H9 (cell line): ENCODE data around the gene ZNF593. TPM values are rescaled to one million over a fixed set of nuclear protein-coding genes. Genes with fewer than 3 reads are reported as not detected.

ENCODE experiments used
- DNase-seq: peaks from one replicate; pipeline ENCODE4 v3.0.0-alpha.2; 2017
- H2AFZ ChIP-seq: one replicate; pipeline ENCODE4 v1.6.1; 2013; ENCODE audit warnings: mild to moderate bottlenecking, low read length, control low read depth, moderate library complexity
- H2AK5ac ChIP-seq: 2 replicates; pipeline ENCODE4 v1.6.1; 2013; ENCODE audit warnings: low read length, control low read depth, mixed read lengths; ENCODE audit not compliant: insufficient read length
- H2BK120ac ChIP-seq: one replicate; pipeline ENCODE4 v1.6.1; 2013; ENCODE audit warnings: low read depth, mild to moderate bottlenecking, low read length, control low read depth, inconsistent platforms; ENCODE audit not compliant: poor library complexity, severe bottlenecking
- H2BK12ac ChIP-seq: 2 replicates; pipeline ENCODE4 v1.6.1; 2013; ENCODE audit warnings: low read length, control low read depth, mixed read lengths, low read depth; ENCODE audit not compliant: insufficient read length
- H2BK15ac ChIP-seq: 2 replicates; pipeline ENCODE4 v1.6.1; 2013; ENCODE audit warnings: low read depth, low read length, control low read depth
- H2BK20ac ChIP-seq: one replicate; pipeline ENCODE4 v1.6.1; 2013; ENCODE audit warnings: low read depth, mild to moderate bottlenecking, low read length, control low read depth, inconsistent platforms; ENCODE audit not compliant: poor library complexity, severe bottlenecking
- H2BK5ac ChIP-seq: 2 replicates; pipeline ENCODE4 v1.6.1; 2013; ENCODE audit warnings: low read length, control low read depth, mixed read lengths; ENCODE audit not compliant: insufficient read length
- H3K14ac ChIP-seq: 2 replicates; pipeline ENCODE4 v1.6.1; 2013; ENCODE audit warnings: low read length, control low read depth; ENCODE audit not compliant: insufficient read depth
- H3K18ac ChIP-seq: 2 replicates; pipeline ENCODE4 v1.6.1; 2013; ENCODE audit warnings: low read depth, mild to moderate bottlenecking, mixed read lengths, low read length, control low read depth; ENCODE audit not compliant: insufficient read length
- H3K23ac ChIP-seq: 2 replicates; pipeline ENCODE4 v1.6.1; 2013; ENCODE audit warnings: low read length, control low read depth, mixed read lengths, low read depth; ENCODE audit not compliant: insufficient read length
- H3K23me2 ChIP-seq: 2 replicates; pipeline ENCODE4 v1.6.1; 2013; ENCODE audit warnings: low read depth, mild to moderate bottlenecking, mixed read lengths, low read length, control low read depth; ENCODE audit not compliant: insufficient read length, poor library complexity, severe bottlenecking
- H3K27ac ChIP-seq: 2 replicates; pipeline ENCODE4 v1.5.1; 2013; ENCODE audit warnings: low read length, control low read depth, mixed read lengths, low read depth; ENCODE audit not compliant: insufficient read length
- H3K27me3 ChIP-seq: 2 replicates; pipeline ENCODE4 v1.6.1; 2013; ENCODE audit warnings: low read length, control low read depth, inconsistent platforms; ENCODE audit not compliant: insufficient read depth
- H3K4ac ChIP-seq: 2 replicates; pipeline ENCODE4 v1.6.1; 2013; ENCODE audit warnings: low read depth, mild to moderate bottlenecking, control low read depth, inconsistent platforms, low read length, moderate library complexity
- H3K4me1 ChIP-seq: 2 replicates; pipeline ENCODE4 v1.6.1; 2013; ENCODE audit warnings: low read length, control low read depth, inconsistent platforms; ENCODE audit not compliant: insufficient read depth
- H3K4me2 ChIP-seq: 2 replicates; pipeline ENCODE4 v1.6.1; 2013; ENCODE audit warnings: low read length, control low read depth, mixed read lengths; ENCODE audit not compliant: insufficient read length, insufficient read depth
- H3K56ac ChIP-seq: 2 replicates; pipeline ENCODE4 v1.6.1; 2013; ENCODE audit warnings: low read depth, mild to moderate bottlenecking, mixed read lengths, low read length, control low read depth; ENCODE audit not compliant: insufficient read length
- H3K79me1 ChIP-seq: 2 replicates; pipeline ENCODE4 v1.6.1; 2013; ENCODE audit warnings: low read depth, mild to moderate bottlenecking, moderate library complexity, low read length, control low read depth, inconsistent platforms; ENCODE audit not compliant: insufficient read depth, poor library complexity, severe bottlenecking
- H3K79me2 ChIP-seq: 2 replicates; pipeline ENCODE4 v1.6.1; 2013; ENCODE audit warnings: low read length, control low read depth, inconsistent platforms; ENCODE audit not compliant: insufficient read depth
- H3K9ac ChIP-seq: 2 replicates; pipeline ENCODE4 v1.6.1; 2013; ENCODE audit warnings: low read length, control low read depth, mixed read lengths; ENCODE audit not compliant: insufficient read length; ENCODE audit errors: extremely low read depth
- H3K9me3 ChIP-seq: one replicate; pipeline ENCODE4 v1.6.1; 2013; ENCODE audit warnings: low read depth, low read length, inconsistent platforms; ENCODE audit not compliant: control insufficient read depth
- H3T11ph ChIP-seq: one replicate; pipeline ENCODE4 v1.6.1; 2013; ENCODE audit warnings: mild to moderate bottlenecking, low read length, control low read depth, inconsistent platforms
- H4K20me1 ChIP-seq: one replicate; pipeline ENCODE4 v1.6.1; 2013; ENCODE audit not compliant: control insufficient read depth, insufficient read length, insufficient read depth
- H4K5ac ChIP-seq: 2 replicates; pipeline ENCODE4 v1.6.1; 2013; ENCODE audit warnings: low read depth, mild to moderate bottlenecking, mixed read lengths, low read length, control low read depth; ENCODE audit not compliant: insufficient read length
- H4K8ac ChIP-seq: replicated peaks from 2 replicates; pipeline ENCODE4 v1.6.1; 2013; ENCODE audit warnings: low read length, control low read depth, mixed read lengths, low read depth; ENCODE audit not compliant: insufficient read length
- H4K91ac ChIP-seq: 2 replicates; pipeline ENCODE4 v1.6.1; 2013; ENCODE audit warnings: low read depth, mild to moderate bottlenecking, moderate library complexity, mixed read lengths, low read length, control low read depth; ENCODE audit not compliant: insufficient read length
- H3K27ac Mint-ChIP-seq, 3 experiments: 2 replicates in 2 of 3; 3 replicates in 1 of 3; pipeline ENCODE4 v1.8.0; 2020 to 2021; ENCODE audit warnings: mixed read lengths in 3 of 3, mild to moderate bottlenecking in 1 of 3, moderate library complexity in 1 of 3
- H3K27me3 Mint-ChIP-seq: 2 replicates; pipeline ENCODE4 v1.8.0; 2021; ENCODE audit warnings: low read depth, mild to moderate bottlenecking, moderate library complexity, mixed read lengths
- H3K36me3 Mint-ChIP-seq, 3 experiments: 2 replicates in 2 of 3; 3 replicates in 1 of 3; pipeline ENCODE4 v1.8.0; 2020 to 2021; ENCODE audit warnings: low read depth in 3 of 3, mixed read lengths in 3 of 3; ENCODE audit not compliant: insufficient read depth in 1 of 3
- H3K4me1 Mint-ChIP-seq, 2 experiments: 2 replicates each; pipeline ENCODE4 v1.8.0; 2020; ENCODE audit warnings: mixed read lengths in 2 of 2
- H3K4me3 Mint-ChIP-seq, 2 experiments: 2 replicates in 1 of 2; 3 replicates in 1 of 2; pipeline ENCODE4 v1.8.0; 2020 to 2021; ENCODE audit warnings: mild to moderate bottlenecking in 2 of 2, mixed read lengths in 2 of 2, moderate library complexity in 1 of 2
- H3K9me3 Mint-ChIP-seq, 2 experiments: 2 replicates in 1 of 2; 3 replicates in 1 of 2; pipeline ENCODE4 v1.8.0; 2020; ENCODE audit warnings: mild to moderate bottlenecking in 2 of 2, mixed read lengths in 2 of 2, moderate library complexity in 1 of 2
- CTCF ChIP-seq: fragments of 200-600 bp; sonication (generic); conservative IDR thresholded peaks from 3 replicates; pipeline ENCODE4 v1.8.0; 2021; ENCODE audit warnings: antibody characterized with exemption, mild to moderate bottlenecking
- WGBS: extraction: QIAGEN DNeasy Blood & Tissue Kit; methylation state at CpG from one replicate; pipeline ENCODE4 v1.1.7; 2013; ENCODE audit warnings: missing lambda C conversion rate, low lambda C conversion rate, mixed read lengths; ENCODE audit not compliant: insufficient read length; ENCODE audit errors: extremely low coverage; 5-methylcytosine and 5-hydroxymethylcytosine counted together
- total RNA-seq: library from RNA; stranded (reverse); gene quantifications from 2 replicates; pipeline ENCODE4 v1.2.1, GENCODE V29; 2021

ZNF593 gene
- total RNA-seq, 1 experiment from 2014 or later = 48.2 TPM

DNA sequence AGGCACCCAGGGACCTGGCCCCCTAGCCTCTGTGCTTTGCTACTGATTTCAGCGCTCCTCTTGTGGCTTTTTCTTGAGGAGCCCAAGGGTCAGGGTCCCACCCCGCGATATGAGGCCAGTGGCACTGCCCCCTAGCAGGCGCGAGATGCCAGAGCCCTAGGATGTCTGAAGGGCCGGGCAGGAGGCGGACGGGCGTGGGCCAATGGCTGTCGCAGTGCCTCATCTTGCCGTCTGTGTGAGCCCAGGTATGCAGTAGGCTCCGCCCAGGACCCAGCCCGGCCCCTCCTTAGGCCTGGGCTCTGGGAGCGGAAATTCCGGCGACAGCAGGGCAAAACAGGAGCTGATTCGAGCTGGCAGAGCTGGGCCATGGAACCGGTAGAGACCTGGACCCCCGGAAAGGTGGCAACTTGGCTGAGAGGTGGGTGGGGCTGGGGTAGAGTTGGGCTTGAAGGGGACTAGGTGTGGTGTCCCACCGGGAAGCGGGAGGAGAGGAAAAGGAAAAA, 7.5 kb downstream of the ZNF593 start, which contains the start of gene CNKSR1:
Gene CNKSR1 (plus strand): TSS at position 310 of the 503 bp plus-strand sequence. CDS start 57 bp downstream, at position 367.
- H2BK15ac ChIP-seq = no peak within 1 kb of the TSS
- H4K91ac ChIP-seq = no peak within 1 kb of the TSS
- no peak within 1 kb of the TSS for H3K27ac ChIP-seq
- peak; percentile 97 for DNase-seq
- H3K36me3 Mint-ChIP-seq = peaks cover 0 to 15% (median 14%) of the 10 kb centered on the region in 3 experiments; a peak in 4 of 7 replicates
- peak within 1 kb of the TSS; percentile 9 for H3K4me2 ChIP-seq
- H4K8ac ChIP-seq = no peak within 1 kb of the TSS
- no peak within 1 kb of the TSS for H3K18ac ChIP-seq
- H2BK20ac ChIP-seq = no peak within 1 kb of the TSS
- no peaks in the 10 kb centered on the region for H3K9me3 Mint-ChIP-seq
- no peaks in the 10 kb centered on the region for H3K27me3 ChIP-seq
- H3K27me3 Mint-ChIP-seq = no peaks in the 10 kb centered on the region
- H3K79me2 ChIP-seq = no peaks in the 10 kb centered on the region
- H2BK120ac ChIP-seq = no peak within 1 kb of the TSS
- peak within 1 kb of the TSS; percentile 30 for H3K9ac ChIP-seq
- peak; percentile 64 for TF ChIP-seq CTCF
- peaks cover 3 to 11% of the 10 kb centered on the region in 2 experiments; a peak in 3 of 4 replicates for H3K4me1 Mint-ChIP-seq
- no peak within 1 kb of the TSS for H4K5ac ChIP-seq
- H3K4me3 Mint-ChIP-seq = peak within 1 kb of the TSS; percentile 79 to 82
- H3K14ac ChIP-seq = no peak within 1 kb of the TSS
- no peak within 1 kb of the TSS for H3T11ph ChIP-seq
- no peak within 1 kb of the TSS for H2BK12ac ChIP-seq
- H3K4me1 ChIP-seq = no peaks in the 10 kb centered on the region
- no peaks in the 10 kb centered on the region for H3K79me1 ChIP-seq
- no peaks in the 10 kb centered on the region for H3K9me3 ChIP-seq
- no peak within 1 kb of the TSS for H2AFZ ChIP-seq
- no peak within 1 kb of the TSS for H3K23ac ChIP-seq
- H2BK5ac ChIP-seq = no peak within 1 kb of the TSS
- H3K23me2 ChIP-seq = no peaks in the 10 kb centered on the region
- no CpG with 5 or more reads among the region's 21 CpGs for WGBS
- H2AK5ac ChIP-seq = no peak within 1 kb of the TSS
- no peak within 1 kb of the TSS for H3K4ac ChIP-seq
- H3K27ac Mint-ChIP-seq = peak within 1 kb of the TSS; percentile 43 to 97 (median 95); a peak in 5 of 7 replicates
- H4K20me1 ChIP-seq = no peaks in the 10 kb centered on the region
- no peak within 1 kb of the TSS for H3K56ac ChIP-seq
